H1 (cell line): ENCODE data around the gene CLCN5.

ENCODE experiments used
- BRCA1 ChIP-seq: IDR thresholded peaks from 2 replicates; pipeline ENCODE4 v1.6.1; 2012; ENCODE audit warnings: low read depth, low read length, improper control_type of control experiment
- CTCF ChIP-seq, 3 experiments: IDR thresholded peaks; 1 replicate in 2 of 3; 2 replicates in 1 of 3; pipeline versions ENCODE4 v1.5.1 to v1.6.1; 2011; ENCODE audit warnings: low read length in 3 of 3, mild to moderate bottlenecking in 3 of 3, inconsistent platforms in 2 of 3, low read depth in 1 of 3, moderate library complexity in 1 of 3; ENCODE audit not compliant: insufficient read depth in 1 of 3; ENCODE audit errors: control extremely low read depth in 1 of 3
- EP300 ChIP-seq, 2 experiments: IDR thresholded peaks; 1 replicate in 1 of 2; 2 replicates in 1 of 2; pipeline ENCODE4 v1.6.1; 2011 to 2012; ENCODE audit warnings: low read depth in 2 of 2, low read length in 2 of 2, mild to moderate bottlenecking in 2 of 2, borderline replicate concordance in 1 of 2, inconsistent platforms in 1 of 2, moderate library complexity in 1 of 2
- POLR2A ChIP-seq, 2 experiments: IDR thresholded peaks; 1 replicate in 1 of 2; 2 replicates in 1 of 2; pipeline ENCODE4 v1.6.1; 2011; ENCODE audit warnings: low read depth in 2 of 2, low read length in 2 of 2, mild to moderate bottlenecking in 2 of 2; ENCODE audit errors: control extremely low read depth in 1 of 2
- RXRA ChIP-seq: IDR thresholded peaks from 2 replicates; pipeline ENCODE4 v1.6.1; 2011; ENCODE audit warnings: low read depth, mild to moderate bottlenecking, low read length, moderate library complexity; ENCODE audit not compliant: insufficient read depth

DNA sequence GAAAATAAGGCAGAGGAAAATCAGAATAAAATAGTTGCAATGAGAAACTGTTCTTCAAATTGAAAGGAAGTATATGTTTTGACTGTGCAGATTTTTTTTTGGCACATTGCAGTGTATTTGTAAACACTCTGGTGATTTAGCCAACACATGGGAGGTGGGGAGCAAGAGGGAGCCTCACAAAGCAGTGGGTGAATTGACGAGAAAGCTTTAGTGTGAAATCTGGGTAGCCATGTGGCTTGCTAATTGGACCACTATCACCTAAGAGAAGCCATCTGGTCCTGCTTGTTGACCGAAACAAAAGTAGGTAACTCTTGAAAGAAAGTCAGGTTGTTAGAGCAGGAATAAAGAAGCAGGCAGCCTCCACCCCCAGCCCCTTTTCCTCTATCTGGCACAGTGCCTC, 10.4 kb downstream of the CLCN5 start:
- TF ChIP-seq POLR2A (IDR thresholded peaks at IDR 0.05; ENCODE audit: control extremely low read depth in 1 of 2, low read depth in 2 of 2, low read length in 2 of 2), result no peak
- TF ChIP-seq EP300 (IDR thresholded peaks at IDR 0.05; ENCODE audit: borderline replicate concordance in 1 of 2, low read depth in 2 of 2, low read length in 2 of 2), result no peak
- no peak for TF ChIP-seq RXRA
- no peak for TF ChIP-seq BRCA1
- TF ChIP-seq CTCF (IDR thresholded peaks at IDR 0.05; ENCODE audit: control extremely low read depth in 1 of 3, insufficient read depth in 1 of 3, low read depth in 1 of 3, low read length in 3 of 3), result no peak
